IgD-negative memory B cell (primary cell): ENCODE data around the gene UBQLN1. TPM values are rescaled to one million over a fixed set of nuclear protein-coding genes. Genes with fewer than 3 reads are reported as not detected.
"Not testable (repeated sequence)": the region's sequence is repeated elsewhere in the genome, so short reads cannot be mapped to it uniquely, and the experiment has no call there.

Experiments used
- H3K27ac Mint-ChIP-seq, 3 donors: one replicate each; pipeline ENCODE4 v1.8.0; 2020 to 2022; ENCODE audit warnings: mild to moderate bottlenecking in 3 of 3, mixed read lengths in 3 of 3, moderate library complexity in 1 of 3
- H3K27me3 Mint-ChIP-seq: one replicate; pipeline ENCODE4 v1.8.0; 2021; ENCODE audit warnings: mixed read lengths
- H3K36me3 Mint-ChIP-seq: one replicate; pipeline ENCODE4 v1.8.0; 2020; ENCODE audit warnings: mild to moderate bottlenecking, mixed read lengths
- H3K4me1 Mint-ChIP-seq, 3 donors: one replicate each; pipeline ENCODE4 v1.8.0; 2020 to 2022; ENCODE audit warnings: mixed read lengths in 3 of 3, mild to moderate bottlenecking in 1 of 3
- H3K4me3 Mint-ChIP-seq, 4 donors: one replicate each; pipeline ENCODE4 v1.8.0; 2020 to 2022; ENCODE audit warnings: mild to moderate bottlenecking in 4 of 4, mixed read lengths in 4 of 4, moderate library complexity in 3 of 4
- H3K9me3 Mint-ChIP-seq, 3 donors: one replicate each; pipeline ENCODE4 v1.8.0; 2020 to 2021; ENCODE audit warnings: mixed read lengths in 3 of 3, mild to moderate bottlenecking in 1 of 3
- polyA plus RNA-seq: library from polyadenylated mRNA; unstranded; fragments of 300-500 nt; fragmentation: Illumina TruSeq; gene quantifications from one replicate; pipeline ENCODE4 v1.2.3, GENCODE V29; 2021

The UBQLN1 gene
- 76.6 TPM for polyA plus RNA-seq

GRCh38 chr9:83707768-83708514 lies at the start of gene UBQLN1:
Gene UBQLN1, minus strand, starts transcription at chr9:83707958. Its CDS starts 279 bp downstream, at chr9:83707679.
- no peaks in the 10 kb centered on the region for H3K36me3 Mint-ChIP-seq
- peak within 1 kb of the TSS; percentile 98 to 100 (median 99) for H3K27ac Mint-ChIP-seq
- peaks cover 26 to 29% (median 29%) of the 10 kb centered on the region in 3 donors for H3K4me1 Mint-ChIP-seq
- H3K27me3 Mint-ChIP-seq, result peaks cover 2% of the 10 kb centered on the region
- H3K4me3 Mint-ChIP-seq, result peak within 1 kb of the TSS; percentile 96 to 100 (median 99)
- H3K9me3 Mint-ChIP-seq, result no peaks in the 10 kb centered on the region

- Mint-ChIP-seq H3K36me3 (peaks cover 8% of the 10 kb centered on the region), H3K27me3 (no peaks in the 10 kb centered on the region), H3K9me3 (no peaks in the 10 kb centered on the region), H3K4me1 (peaks cover 5 to 7% (median 6%) of the 10 kb centered on the region in 3 donors), H3K27ac (no peak overlapping the region), H3K4me3 (no peak overlapping the region)
Observed at GRCh38 chr9:83754383-83754977, 46.7 kb upstream of the UBQLN1 start.

- H3K27me3 Mint-ChIP-seq, result no peaks in the 10 kb centered on the region
- peaks cover 8% of the 10 kb centered on the region for H3K36me3 Mint-ChIP-seq
- peaks cover 5 to 6% (median 5%) of the 10 kb centered on the region in 3 donors for H3K4me1 Mint-ChIP-seq
- no peaks in the 10 kb centered on the region for H3K9me3 Mint-ChIP-seq
- H3K4me3 Mint-ChIP-seq, result no peak overlapping the region
- H3K27ac Mint-ChIP-seq, result no peak overlapping the region
Observed at GRCh38 chr9:83749706-83750105, 41.9 kb upstream of the UBQLN1 start.

DNA sequence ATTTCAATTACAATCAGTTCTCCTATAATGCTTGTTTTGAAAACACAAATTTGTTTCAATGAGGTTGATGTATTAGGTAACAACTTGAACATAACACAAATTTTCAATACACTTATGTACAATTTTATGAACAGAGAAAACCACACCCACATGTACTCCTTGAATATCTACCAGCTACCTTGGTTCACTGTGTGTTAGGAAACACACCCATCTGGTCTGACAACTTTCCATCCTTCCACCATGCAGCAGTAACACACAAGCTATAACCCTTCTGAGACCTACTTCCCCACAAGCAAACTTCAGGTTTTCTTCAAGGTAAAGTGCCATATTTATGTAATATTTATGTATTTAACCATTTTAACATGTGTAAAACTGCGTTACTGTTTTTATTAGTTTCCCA lies 36.4 kb upstream of the UBQLN1 start:
- Mint-ChIP-seq H3K4me1 (no peaks in the 10 kb centered on the region), H3K9me3 (no peaks in the 10 kb centered on the region), H3K4me3 (no peak overlapping the region), H3K27me3 (no peaks in the 10 kb centered on the region), H3K27ac (peak overlapping the region in 1 of 3 donors; percentile 3), H3K36me3 (peaks cover 6% of the 10 kb centered on the region)

DNA sequence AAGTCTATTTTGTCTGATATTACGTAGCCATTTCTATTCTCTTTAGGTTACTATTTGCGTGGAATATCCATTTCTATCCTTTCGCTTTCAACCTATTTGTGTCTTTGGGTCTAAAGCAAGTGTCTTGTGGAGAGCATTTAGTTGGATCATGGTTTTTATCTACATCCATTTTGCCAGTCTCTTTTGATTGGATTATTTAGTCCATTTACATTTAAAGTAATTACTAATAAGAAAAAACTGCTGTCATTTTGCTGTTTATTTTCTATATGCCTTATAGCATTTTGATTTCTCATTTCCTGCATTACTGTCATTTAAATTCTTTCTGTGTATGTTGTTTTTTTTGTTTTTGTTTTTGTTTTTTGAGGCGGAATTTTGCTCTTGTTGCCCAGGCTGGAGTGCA lies 26.0 kb upstream of the UBQLN1 start:
- H3K27ac Mint-ChIP-seq, result no peak overlapping the region
- H3K4me1 Mint-ChIP-seq, result no peaks in the 10 kb centered on the region
- H3K36me3 Mint-ChIP-seq, result peaks cover 6% of the 10 kb centered on the region
- no peak overlapping the region for H3K4me3 Mint-ChIP-seq
- H3K27me3 Mint-ChIP-seq, result no peaks in the 10 kb centered on the region
- peaks cover 0 to 10% (median 6%) of the 10 kb centered on the region in 3 donors for H3K9me3 Mint-ChIP-seq

GRCh38 chr9:83728591-83729368 lies 21.0 kb upstream of the UBQLN1 start:
- not testable (repeated sequence) for H3K4me3 Mint-ChIP-seq, H3K27me3 Mint-ChIP-seq, H3K9me3 Mint-ChIP-seq, H3K4me1 Mint-ChIP-seq, H3K36me3 Mint-ChIP-seq, H3K27ac Mint-ChIP-seq

GRCh38 chr9:83724436-83724835 lies 16.7 kb upstream of the UBQLN1 start:
- Mint-ChIP-seq H3K27me3 (no peaks in the 10 kb centered on the region), H3K27ac (no peak overlapping the region), H3K9me3 (peaks cover 0 to 4% (median 0%) of the 10 kb centered on the region in 3 donors), H3K4me1 (no peaks in the 10 kb centered on the region), H3K36me3 (no peaks in the 10 kb centered on the region), H3K4me3 (no peak overlapping the region)

DNA sequence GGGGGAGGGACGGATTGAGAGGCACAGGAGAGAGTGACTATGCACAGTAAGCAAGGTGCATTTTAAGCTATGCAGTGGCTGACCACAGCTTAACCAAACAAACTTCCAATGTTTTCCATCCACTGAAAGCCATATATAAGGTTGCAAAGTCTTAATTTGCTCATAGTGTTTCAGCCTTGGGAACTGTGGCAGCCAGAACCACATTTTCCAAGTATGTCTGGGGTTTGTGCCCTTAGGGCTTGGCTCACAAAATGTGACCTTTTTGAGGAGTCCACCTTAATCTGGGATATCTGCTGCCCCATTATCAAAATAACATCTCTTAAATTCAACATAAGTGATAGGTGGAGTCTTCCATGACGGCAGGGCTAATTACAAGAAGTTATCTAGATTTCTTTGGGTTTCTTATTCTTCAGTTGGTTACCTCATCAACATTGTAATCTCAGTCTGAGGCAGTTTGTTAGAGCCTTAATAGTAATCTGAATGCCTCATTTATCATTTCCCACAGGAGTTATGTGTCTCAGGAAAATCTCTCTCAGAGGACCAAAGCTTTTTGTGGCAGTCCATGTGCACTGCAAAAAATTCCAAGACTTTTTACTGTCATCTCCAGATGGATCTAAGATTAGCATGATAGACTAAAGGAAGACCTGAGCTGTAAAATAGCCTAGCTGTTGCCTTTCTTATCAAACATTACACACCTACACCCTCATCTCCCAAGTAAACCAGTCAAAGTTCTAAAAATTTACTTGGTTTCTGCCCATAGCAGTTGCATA lies 15.2 kb upstream of the UBQLN1 start:
- H3K27ac Mint-ChIP-seq, result no peak overlapping the region
- H3K4me1 Mint-ChIP-seq, result no peaks in the 10 kb centered on the region
- no peak overlapping the region for H3K4me3 Mint-ChIP-seq

GRCh38 chr9:83721509-83721908 lies 13.8 kb upstream of the UBQLN1 start:
- no peak overlapping the region for H3K4me3 Mint-ChIP-seq
- no peaks in the 10 kb centered on the region for H3K4me1 Mint-ChIP-seq
- peaks cover 0 to 4% (median 2%) of the 10 kb centered on the region in 3 donors for H3K9me3 Mint-ChIP-seq
- H3K27me3 Mint-ChIP-seq, result no peaks in the 10 kb centered on the region
- H3K27ac Mint-ChIP-seq, result no peak overlapping the region
- H3K36me3 Mint-ChIP-seq, result peaks cover 2% of the 10 kb centered on the region

More for the DNA sequence above, 15.2 kb upstream of the UBQLN1 start:
- no peaks in the 10 kb centered on the region for H3K27me3 Mint-ChIP-seq
- H3K9me3 Mint-ChIP-seq, result peaks cover 0 to 4% (median 0%) of the 10 kb centered on the region in 3 donors
- H3K36me3 Mint-ChIP-seq, result peaks cover under 1% of the 10 kb centered on the region

- H3K9me3 Mint-ChIP-seq, result peaks cover 0 to 2% (median 0%) of the 10 kb centered on the region in 3 donors
Observed at GRCh38 chr9:83715794-83716193, 8.0 kb upstream of the UBQLN1 start.

GRCh38 chr9:83715221-83715620 lies 7.5 kb upstream of the UBQLN1 start:
- Mint-ChIP-seq H3K27me3 (no peaks in the 10 kb centered on the region), H3K27ac (no peak overlapping the region), H3K4me3 (peak overlapping the region in 1 of 4 donors; percentile 4), H3K36me3 (peaks cover 2% of the 10 kb centered on the region), H3K9me3 (peaks cover 0 to 2% (median 0%) of the 10 kb centered on the region in 3 donors), H3K4me1 (peaks cover 0 to 8% (median 5%) of the 10 kb centered on the region in 3 donors)

More at GRCh38 chr9:83715794-83716193, 8.0 kb upstream of the UBQLN1 start:
- H3K4me3 Mint-ChIP-seq, result no peak overlapping the region
- no peak overlapping the region for H3K27ac Mint-ChIP-seq
- no peaks in the 10 kb centered on the region for H3K27me3 Mint-ChIP-seq
- H3K4me1 Mint-ChIP-seq, result peaks cover 0 to 8% (median 5%) of the 10 kb centered on the region in 3 donors
- H3K36me3 Mint-ChIP-seq, result peaks cover 2% of the 10 kb centered on the region

DNA sequence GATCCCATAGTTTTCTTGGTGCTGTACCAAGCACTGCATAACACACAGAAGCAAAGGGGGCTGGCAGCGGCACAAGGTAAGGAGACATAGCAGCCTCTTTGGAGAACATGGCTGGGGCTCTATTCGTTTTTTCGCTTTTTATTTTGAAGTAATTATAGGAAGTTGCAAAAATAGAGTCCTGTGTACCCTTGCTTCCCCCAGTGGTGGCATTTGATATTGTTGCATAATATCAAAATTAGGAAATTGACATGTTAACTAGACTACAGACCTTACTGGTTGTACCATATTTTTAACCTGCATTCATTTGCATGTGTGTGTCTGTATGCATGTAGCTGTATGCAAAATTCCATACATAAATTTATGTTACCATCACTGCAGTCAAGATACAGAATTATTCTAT lies 6.6 kb upstream of the UBQLN1 start:
- peaks cover 0 to 2% (median 0%) of the 10 kb centered on the region in 3 donors for H3K9me3 Mint-ChIP-seq
- peak overlapping the region in 2 of 4 donors; percentile 12 to 45 for H3K4me3 Mint-ChIP-seq
- peaks cover 0 to 8% (median 5%) of the 10 kb centered on the region in 3 donors for H3K4me1 Mint-ChIP-seq
- peaks cover 2% of the 10 kb centered on the region for H3K36me3 Mint-ChIP-seq
- no peaks in the 10 kb centered on the region for H3K27me3 Mint-ChIP-seq
- H3K27ac Mint-ChIP-seq, result peak overlapping the region in 2 of 3 donors; percentile 27 to 68

DNA sequence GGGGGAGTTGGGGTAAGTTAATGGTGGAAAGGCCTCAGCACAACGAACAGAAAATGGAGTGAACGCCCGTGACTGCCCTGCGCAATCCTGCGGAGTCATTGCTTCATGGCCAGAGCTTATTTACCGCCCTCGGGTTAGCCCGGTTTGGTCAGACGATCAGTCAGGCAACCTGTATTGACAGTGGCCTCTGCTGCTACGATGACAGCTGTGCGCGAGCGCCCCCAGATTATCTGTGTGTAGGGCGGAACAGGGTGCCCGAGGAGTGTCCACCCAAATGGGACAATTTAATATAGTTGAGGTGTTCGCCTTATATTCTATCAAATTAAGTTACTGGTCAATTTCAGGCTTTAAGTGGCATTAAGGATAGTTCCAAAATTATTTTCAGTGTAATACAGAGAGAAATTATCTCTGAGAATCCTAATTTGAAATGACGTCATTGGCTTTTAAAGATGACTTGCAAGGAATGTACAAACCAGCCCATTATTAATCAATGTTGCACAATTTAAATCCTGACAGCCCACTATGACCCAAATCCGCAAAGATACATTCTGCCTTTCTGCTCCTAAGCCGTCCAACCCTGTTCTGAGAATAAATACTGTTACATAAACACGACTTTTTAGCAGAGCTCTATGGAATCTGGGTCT lies 879 bp upstream of the UBQLN1 start:
- Mint-ChIP-seq H3K9me3 (no peaks in the 10 kb centered on the region), H3K4me1 (peaks cover 25 to 27% (median 27%) of the 10 kb centered on the region in 3 donors), H3K36me3 (no peaks in the 10 kb centered on the region), H3K27me3 (peaks cover 2% of the 10 kb centered on the region), H3K4me3 (peak overlapping the region; percentile 96 to 100 (median 99)), H3K27ac (peak overlapping the region; percentile 98 to 100 (median 99))

DNA sequence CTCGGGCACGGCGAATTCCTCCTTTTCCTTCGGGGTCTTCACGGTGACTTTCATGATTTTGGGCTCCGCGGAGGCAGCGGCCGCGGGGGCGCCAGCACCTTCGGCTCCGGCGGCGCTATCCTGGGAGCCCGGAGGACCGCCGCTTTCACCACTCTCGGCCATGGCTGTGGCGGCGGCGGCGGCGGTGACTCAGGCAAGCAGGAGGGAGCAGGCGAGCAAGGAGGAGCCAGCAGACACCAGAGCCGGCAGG lies 315 bp downstream of the UBQLN1 start:
- peaks cover 2% of the 10 kb centered on the region for H3K27me3 Mint-ChIP-seq
- H3K4me3 Mint-ChIP-seq, result peak overlapping the region; percentile 96 to 100 (median 99)
- H3K27ac Mint-ChIP-seq, result peak overlapping the region; percentile 98 to 100 (median 99)
- no peaks in the 10 kb centered on the region for H3K9me3 Mint-ChIP-seq
- peaks cover 30 to 33% (median 33%) of the 10 kb centered on the region in 3 donors for H3K4me1 Mint-ChIP-seq
- H3K36me3 Mint-ChIP-seq, result no peaks in the 10 kb centered on the region
